ENCODE results near the gene WBP2. TPM values are rescaled to one million over a fixed set of nuclear protein-coding genes. Genes with fewer than 3 reads are reported as not detected.

WBP2 gene
- total and polyA plus RNA-seq, 9 of the 15 experiments (the other 6 are each of a cell fraction or from before 2014, with no cell fraction given) = 2.2 to 74.3 (median 20.0) TPM

DNA sequence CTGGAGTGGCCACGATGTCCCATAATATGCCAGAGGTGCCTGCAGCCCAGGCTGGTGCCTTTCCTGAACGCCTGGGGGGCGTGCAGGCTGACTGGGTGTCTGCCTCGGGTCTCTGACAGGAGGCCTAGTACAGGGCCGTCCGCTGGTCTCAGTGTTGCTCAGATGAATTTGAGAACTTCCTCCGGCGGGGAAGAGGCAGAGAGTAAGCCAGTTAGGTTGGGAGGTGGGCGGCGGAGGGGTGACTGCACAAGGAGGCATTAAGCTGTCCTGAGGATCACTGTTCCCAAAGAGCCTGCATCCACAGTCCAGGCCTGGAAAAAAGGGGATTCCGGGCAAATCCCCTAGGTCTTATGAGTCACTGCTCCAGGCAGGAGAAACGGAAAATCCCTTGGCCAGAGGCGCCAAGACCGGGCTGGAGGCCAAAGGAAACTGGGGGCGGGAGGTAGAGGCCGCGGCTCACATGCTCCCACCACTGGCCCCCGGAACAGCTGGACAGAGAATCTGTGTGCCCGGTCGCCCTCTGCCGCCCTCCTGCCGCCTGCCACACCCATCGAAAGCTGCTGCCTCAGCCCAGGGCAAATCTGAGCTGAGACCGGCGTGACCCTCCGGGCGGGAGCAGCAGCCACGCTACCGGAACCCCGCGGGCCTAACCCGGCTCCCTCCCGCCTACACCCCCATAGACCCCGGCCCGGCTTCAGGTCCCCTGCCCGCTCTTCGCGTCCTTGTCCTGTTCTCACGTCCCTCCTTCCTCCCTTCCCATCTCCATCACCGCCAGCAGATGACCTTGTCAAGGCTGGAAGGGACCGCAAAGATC, 22.0 kb upstream of the WBP2 start (continued):
- TF ChIP-seq CUX1 (CRISPR knock-in tag; IDR thresholded peaks at IDR 0.05) (no peak), ZNF253 (CRISPR knock-in tag; conservative IDR thresholded peaks at IDR 0.05) (no peak), HMG20B (CRISPR knock-in tag; IDR thresholded peaks at IDR 0.05) (no peak), EHMT2 (IDR thresholded peaks at IDR 0.05) (no peak), NCOR1 (IDR thresholded peaks at IDR 0.05) (no peak)
- TF ChIP-seq, protein P1, sequence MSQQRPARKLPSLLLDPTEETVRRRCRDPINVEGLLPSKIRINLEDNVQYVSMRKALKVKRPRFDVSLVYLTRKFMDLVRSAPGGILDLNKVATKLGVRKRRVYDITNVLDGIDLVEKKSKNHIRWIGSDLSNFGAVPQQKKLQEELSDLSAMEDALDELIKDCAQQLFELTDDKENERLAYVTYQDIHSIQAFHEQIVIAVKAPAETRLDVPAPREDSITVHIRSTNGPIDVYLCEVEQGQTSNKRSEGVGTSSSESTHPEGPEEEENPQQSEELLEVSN (IDR thresholded peaks at IDR 0.05; ENCODE audit: borderline replicate concordance in 1 of 2, extremely low read depth in 1 of 2, insufficient read depth in 1 of 2, insufficient read length in 1 of 2, low read depth in 1 of 2, low read length in 1 of 2, poor library complexity in 1 of 2, severe bottlenecking in 1 of 2) = no peak

All from K562 (cell line).